ENCODE measurements around the gene SIPA1L3.
A peak's percentile ranks its signal among the peaks of the same experiment; 100 is the strongest.

SIPA1L3 gene

GRCh38 chr19:37932985-37933936, 26.3 kb downstream of the SIPA1L3 start:
- peaks cover 5 to 12% of the 10 kb centered on the region in 2 experiments for H3K36me3 ChIP-seq (ENCODE audit: control insufficient read depth in 2 of 2, insufficient read depth in 1 of 2, low read length in 2 of 2)
- ChIA-PET POLR2A (interaction anchor here (0.6 to 3.2 kb wide), 7 partner anchors 12 to 154 kb away, joined by 3 to 31 read pairs (median 6); partner anchors contain the start of genes SIPA1L3, WDR87 and ZNF573), CTCF (interaction anchor here (0.6 to 4.0 kb wide), 6 partner anchors 9 to 310 kb away, joined by 3 to 35 read pairs (median 4); no protein-coding TSS in a partner anchor)
- peaks cover 13% of the 10 kb centered on the region for H3K9me3 ChIP-seq (ENCODE audit: control insufficient read depth, insufficient read depth, low read depth, low read length)
- H3K4me1 ChIP-seq (ENCODE audit: control insufficient read depth, insufficient read depth, low read length) = peaks cover 22% of the 10 kb centered on the region
- no peak overlapping the region for H3K27ac ChIP-seq (ENCODE audit: extremely low read depth, low read depth, low read length)
- no peak overlapping the region for H3K4me3 ChIP-seq (ENCODE audit: low read depth, low read length)
- TF ChIP-seq SCRT1 (tag by site-specific recombination; IDR thresholded peaks at IDR 0.05; ENCODE audit: borderline replicate concordance) = no peak
- TF ChIP-seq ZNF266 (tag by site-specific recombination; IDR thresholded peaks at IDR 0.05; ENCODE audit: low read depth) = no peak
- no peak for TF ChIP-seq ZNF335 (tag by site-specific recombination; conservative IDR thresholded peaks at IDR 0.05)
- no peak for TF ChIP-seq ZNF555 (tag by site-specific recombination; conservative IDR thresholded peaks at IDR 0.05)
- TF ChIP-seq KLF17 (tag by site-specific recombination; IDR thresholded peaks at IDR 0.05) = no peak
- TF ChIP-seq ZIC2 (tag by site-specific recombination; IDR thresholded peaks at IDR 0.05) = peak; percentile 56
- 0 out of 2 replicates have a peak, but pooled peaks have one; percentile 9 for TF ChIP-seq SCRT2 (tag by site-specific recombination; IDR thresholded peaks at IDR 0.05)
- TF ChIP-seq ZBTB48 (tag by site-specific recombination; IDR thresholded peaks at IDR 0.05) = no peak
- TF ChIP-seq ZNF768 (tag by site-specific recombination; IDR thresholded peaks at IDR 0.05) = no peak
- TF ChIP-seq MYNN (tag by site-specific recombination; IDR thresholded peaks at IDR 0.05; ENCODE audit: borderline replicate concordance) = no peak
- no peak for TF ChIP-seq ZNF501 (tag by site-specific recombination; IDR thresholded peaks at IDR 0.05)
- TF ChIP-seq ZNF701 (tag by site-specific recombination; IDR thresholded peaks at IDR 0.05) = no peak
- TF ChIP-seq ZNF19 (tag by site-specific recombination; IDR thresholded peaks at IDR 0.05; ENCODE audit: low read depth) = no peak
- no peak for TF ChIP-seq HOXA7 (CRISPR knock-in tag; IDR thresholded peaks at IDR 0.05; ENCODE audit: borderline replicate concordance)
- TF ChIP-seq ZBTB17 (tag by site-specific recombination; IDR thresholded peaks at IDR 0.05) = no peak
- TF ChIP-seq REPIN1 (tag by site-specific recombination; IDR thresholded peaks at IDR 0.05; ENCODE audit: low read depth) = no peak
- no peak for TF ChIP-seq ZFP3 (tag by site-specific recombination; IDR thresholded peaks at IDR 0.05; ENCODE audit: low read depth)
- no peak for TF ChIP-seq ZNF426 (tag by site-specific recombination; IDR thresholded peaks at IDR 0.05)
- 0 out of 2 replicates have a peak, but pooled peaks have one; percentile 10 for TF ChIP-seq PRDM1 (tag by site-specific recombination; IDR thresholded peaks at IDR 0.05)
- no peak for TF ChIP-seq ZSCAN18 (tag by site-specific recombination; IDR thresholded peaks at IDR 0.05)
- TF ChIP-seq ZNF341 (tag by site-specific recombination; IDR thresholded peaks at IDR 0.05; ENCODE audit: low read depth) = peak; percentile 95
- TF ChIP-seq, protein P1, sequence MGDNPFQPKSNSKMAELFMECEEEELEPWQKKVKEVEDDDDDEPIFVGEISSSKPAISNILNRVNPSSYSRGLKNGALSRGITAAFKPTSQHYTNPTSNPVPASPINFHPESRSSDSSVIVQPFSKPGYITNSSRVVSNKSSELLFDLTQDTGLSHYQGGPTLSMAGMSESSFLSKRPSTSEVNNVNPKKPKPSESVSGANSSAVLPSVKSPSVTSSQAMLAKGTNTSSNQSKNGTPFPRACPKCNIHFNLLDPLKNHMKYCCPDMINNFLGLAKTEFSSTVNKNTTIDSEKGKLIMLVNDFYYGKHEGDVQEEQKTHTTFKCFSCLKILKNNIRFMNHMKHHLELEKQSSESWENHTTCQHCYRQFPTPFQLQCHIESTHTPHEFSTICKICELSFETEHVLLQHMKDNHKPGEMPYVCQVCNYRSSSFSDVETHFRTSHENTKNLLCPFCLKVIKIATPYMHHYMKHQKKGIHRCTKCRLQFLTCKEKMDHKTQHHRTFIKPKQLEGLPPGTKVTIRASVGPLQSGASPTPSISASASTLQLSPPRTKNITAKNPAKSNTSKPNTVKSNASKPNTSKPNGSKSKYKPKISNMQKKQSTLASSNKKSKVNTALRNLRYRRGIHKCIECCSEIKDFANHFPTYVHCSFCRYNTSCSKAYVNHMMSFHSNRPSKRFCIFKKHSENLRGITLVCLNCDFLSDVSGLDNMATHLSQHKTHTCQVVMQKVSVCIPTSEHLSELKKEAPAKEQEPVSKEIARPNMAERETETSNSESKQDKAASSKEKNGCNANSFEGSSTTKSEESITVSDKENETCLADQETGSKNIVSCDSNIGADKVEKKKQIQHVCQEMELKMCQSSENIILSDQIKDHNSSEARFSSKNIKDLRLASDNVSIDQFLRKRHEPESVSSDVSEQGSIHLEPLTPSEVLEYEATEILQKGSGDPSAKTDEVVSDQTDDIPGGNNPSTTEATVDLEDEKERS (tag by site-specific recombination; IDR thresholded peaks at IDR 0.05) = no peak
- no peak for TF ChIP-seq ZSCAN16 (tag by site-specific recombination; IDR thresholded peaks at IDR 0.05)
- TF ChIP-seq, protein P2, sequence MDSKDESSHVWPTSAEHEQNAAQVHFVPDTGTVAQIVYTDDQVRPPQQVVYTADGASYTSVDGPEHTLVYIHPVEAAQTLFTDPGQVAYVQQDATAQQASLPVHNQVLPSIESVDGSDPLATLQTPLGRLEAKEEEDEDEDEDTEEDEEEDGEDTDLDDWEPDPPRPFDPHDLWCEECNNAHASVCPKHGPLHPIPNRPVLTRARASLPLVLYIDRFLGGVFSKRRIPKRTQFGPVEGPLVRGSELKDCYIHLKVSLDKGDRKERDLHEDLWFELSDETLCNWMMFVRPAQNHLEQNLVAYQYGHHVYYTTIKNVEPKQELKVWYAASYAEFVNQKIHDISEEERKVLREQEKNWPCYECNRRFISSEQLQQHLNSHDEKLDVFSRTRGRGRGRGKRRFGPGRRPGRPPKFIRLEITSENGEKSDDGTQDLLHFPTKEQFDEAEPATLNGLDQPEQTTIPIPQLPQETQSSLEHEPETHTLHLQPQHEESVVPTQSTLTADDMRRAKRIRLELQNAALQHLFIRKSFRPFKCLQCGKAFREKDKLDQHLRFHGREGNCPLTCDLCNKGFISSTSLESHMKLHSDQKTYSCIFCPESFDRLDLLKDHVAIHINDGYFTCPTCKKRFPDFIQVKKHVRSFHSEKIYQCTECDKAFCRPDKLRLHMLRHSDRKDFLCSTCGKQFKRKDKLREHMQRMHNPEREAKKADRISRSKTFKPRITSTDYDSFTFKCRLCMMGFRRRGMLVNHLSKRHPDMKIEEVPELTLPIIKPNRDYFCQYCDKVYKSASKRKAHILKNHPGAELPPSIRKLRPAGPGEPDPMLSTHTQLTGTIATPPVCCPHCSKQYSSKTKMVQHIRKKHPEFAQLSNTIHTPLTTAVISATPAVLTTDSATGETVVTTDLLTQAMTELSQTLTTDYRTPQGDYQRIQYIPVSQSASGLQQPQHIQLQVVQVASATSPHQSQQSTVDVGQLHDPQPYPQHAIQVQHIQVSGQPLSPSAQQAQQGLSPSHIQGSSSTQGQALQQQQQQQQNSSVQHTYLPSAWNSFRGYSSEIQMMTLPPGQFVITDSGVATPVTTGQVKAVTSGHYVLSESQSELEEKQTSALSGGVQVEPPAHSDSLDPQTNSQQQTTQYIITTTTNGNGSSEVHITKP (tag by site-specific recombination; IDR thresholded peaks at IDR 0.05) = peak; percentile 37; the same call in 1 of the 2 replicates
- TF ChIP-seq, protein P3, sequence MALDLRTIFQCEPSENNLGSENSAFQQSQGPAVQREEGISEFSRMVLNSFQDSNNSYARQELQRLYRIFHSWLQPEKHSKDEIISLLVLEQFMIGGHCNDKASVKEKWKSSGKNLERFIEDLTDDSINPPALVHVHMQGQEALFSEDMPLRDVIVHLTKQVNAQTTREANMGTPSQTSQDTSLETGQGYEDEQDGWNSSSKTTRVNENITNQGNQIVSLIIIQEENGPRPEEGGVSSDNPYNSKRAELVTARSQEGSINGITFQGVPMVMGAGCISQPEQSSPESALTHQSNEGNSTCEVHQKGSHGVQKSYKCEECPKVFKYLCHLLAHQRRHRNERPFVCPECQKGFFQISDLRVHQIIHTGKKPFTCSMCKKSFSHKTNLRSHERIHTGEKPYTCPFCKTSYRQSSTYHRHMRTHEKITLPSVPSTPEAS (tag by site-specific recombination; IDR thresholded peaks at IDR 0.05) = no peak
- no peak for TF ChIP-seq ZNF214 (tag by site-specific recombination; IDR thresholded peaks at IDR 0.05; ENCODE audit: borderline replicate concordance)
- 0 out of 2 replicates have a peak, but pooled peaks have one; percentile 3 for TF ChIP-seq GLIS2 (tag by site-specific recombination; IDR thresholded peaks at IDR 0.05)
